ENCODE results near the gene CRYBG2.

The CRYBG2 gene

DNA sequence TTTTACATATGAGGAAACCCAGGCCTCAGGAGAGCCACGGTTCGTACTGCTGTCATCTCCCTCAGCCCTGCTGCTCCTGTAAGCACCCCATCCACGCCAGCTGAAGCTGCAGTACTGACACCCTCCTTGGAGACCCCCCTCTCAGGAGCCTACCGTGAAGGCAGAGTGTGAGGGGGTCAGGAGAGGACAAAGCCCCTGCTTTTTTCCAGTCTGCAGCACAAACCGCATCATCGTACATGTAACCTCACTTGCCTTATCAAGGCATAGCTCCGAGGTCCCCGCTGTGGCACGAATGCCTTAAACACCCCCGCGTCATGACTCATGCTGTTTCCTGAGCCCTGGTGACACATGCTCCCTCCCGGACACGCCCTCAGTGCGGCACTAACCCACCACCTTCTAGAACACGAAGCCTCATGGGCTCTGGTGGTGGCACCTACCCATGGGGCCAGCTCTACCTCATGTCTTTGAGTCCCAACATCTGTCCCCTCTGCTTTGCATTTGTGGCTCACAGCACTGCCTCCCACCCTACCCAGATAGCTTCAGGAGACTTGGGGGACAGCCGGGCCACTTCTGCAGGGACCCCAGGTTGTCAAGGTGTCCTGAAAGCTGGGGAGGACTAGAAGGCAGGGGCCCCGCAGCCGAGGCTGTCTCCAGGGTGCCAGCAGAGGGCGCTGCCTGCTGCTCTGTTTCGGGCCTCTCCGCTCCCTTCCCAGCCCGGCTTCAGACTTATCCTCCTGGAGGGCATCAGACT, 69.2 kb downstream of the CRYBG2 start:
- H3K4me3 ChIP-seq (ENCODE audit: low read depth, low read length) = no peak overlapping the region
- no peaks in the 10 kb centered on the region for H3K27me3 ChIP-seq (ENCODE audit: insufficient read depth, low read length)
- no peak overlapping the region for H2AFZ ChIP-seq (ENCODE audit: low read length, unreplicated experiment)
- H3K36me3 ChIP-seq (ENCODE audit: insufficient read depth, low read length) = no peaks in the 10 kb centered on the region
- H3K27ac ChIP-seq (ENCODE audit: low read depth, low read length) = peak overlapping the region; percentile 83
- H3K79me2 ChIP-seq (ENCODE audit: control insufficient read depth, insufficient read depth, low read length, unreplicated experiment) = peaks cover 36% of the 10 kb centered on the region
- peaks cover 80% of the 10 kb centered on the region for H3K4me1 ChIP-seq (ENCODE audit: control insufficient read depth, insufficient read depth, low read length, unreplicated experiment)

DNA sequence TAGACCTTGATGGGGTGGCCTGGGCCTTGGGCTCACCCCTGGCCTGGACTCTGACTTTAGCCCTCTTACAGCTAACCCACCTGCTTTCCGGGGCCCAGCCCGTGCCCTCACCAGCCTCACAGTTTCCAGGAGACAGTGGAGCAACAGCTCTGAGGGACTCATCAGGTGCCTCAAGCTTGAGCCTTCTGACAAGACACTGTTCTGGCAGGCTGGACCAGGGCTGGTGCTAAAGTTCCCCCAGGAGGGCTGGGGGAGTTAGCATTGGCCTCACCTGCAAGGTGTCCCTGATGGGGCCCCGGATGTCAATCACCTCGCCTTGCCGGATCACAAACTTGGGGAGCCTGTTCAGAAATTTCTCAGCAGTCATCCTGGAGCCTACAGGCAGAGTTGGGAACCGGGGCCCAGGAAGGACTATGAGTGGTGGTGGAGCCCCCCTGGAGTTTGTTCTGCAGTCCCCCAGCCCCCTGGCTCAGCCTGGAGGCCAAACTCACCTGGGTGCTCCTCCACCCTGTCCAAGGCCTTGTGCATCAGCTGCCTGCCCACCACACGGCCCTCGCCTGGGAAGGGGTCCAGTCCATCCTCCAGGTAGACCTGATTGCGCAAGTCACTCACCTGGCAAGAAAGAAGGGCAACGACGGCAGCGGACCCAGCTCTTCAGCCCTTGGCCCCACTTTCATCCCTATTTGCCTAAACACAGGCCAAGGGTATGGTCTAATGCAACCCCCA, 69.9 kb downstream of the CRYBG2 start:
- H2AFZ ChIP-seq (ENCODE audit: low read length, unreplicated experiment) = no peak overlapping the region
- no peaks in the 10 kb centered on the region for H3K27me3 ChIP-seq (ENCODE audit: insufficient read depth, low read length)
- peaks cover 83% of the 10 kb centered on the region for H3K4me1 ChIP-seq (ENCODE audit: control insufficient read depth, insufficient read depth, low read length, unreplicated experiment)
- no peaks in the 10 kb centered on the region for H3K36me3 ChIP-seq (ENCODE audit: insufficient read depth, low read length)
- H3K79me2 ChIP-seq (ENCODE audit: control insufficient read depth, insufficient read depth, low read length, unreplicated experiment) = peaks cover 39% of the 10 kb centered on the region
- peak overlapping the region; percentile 83 for H3K27ac ChIP-seq (ENCODE audit: low read depth, low read length)
- no peak overlapping the region for H3K4me3 ChIP-seq (ENCODE audit: low read depth, low read length)

DNA sequence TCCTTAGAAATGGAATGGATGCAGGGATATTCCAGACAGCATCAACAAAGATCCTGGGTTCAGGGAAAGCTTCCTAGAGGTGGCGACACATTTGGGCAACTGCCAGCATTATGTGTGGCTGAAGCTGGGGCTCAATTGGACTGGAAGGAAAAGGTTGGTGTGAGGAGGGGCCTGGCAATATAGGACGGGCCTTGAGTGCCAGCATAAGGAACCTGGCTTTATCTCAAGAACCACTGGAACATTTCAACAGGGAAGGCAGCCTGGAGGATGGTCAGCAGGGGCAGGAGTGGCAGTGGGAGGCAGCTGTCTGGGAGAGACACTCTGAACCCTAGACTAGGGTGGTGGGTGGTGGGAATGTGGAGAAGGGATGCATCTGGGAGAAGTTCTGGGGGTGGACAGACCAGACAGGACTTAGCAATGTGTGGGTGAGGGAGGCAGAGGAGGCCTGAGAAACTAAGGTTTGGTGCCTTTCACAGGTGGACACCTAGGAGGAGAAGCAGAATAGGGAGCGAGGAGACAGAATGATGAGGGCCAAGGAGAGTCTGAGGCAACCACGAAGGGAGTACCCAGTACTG, 70.6 kb downstream of the CRYBG2 start:
- H3K27ac ChIP-seq (ENCODE audit: low read depth, low read length) = peak overlapping the region; percentile 83
- peaks cover 85% of the 10 kb centered on the region for H3K4me1 ChIP-seq (ENCODE audit: control insufficient read depth, insufficient read depth, low read length, unreplicated experiment)
- no peaks in the 10 kb centered on the region for H3K36me3 ChIP-seq (ENCODE audit: insufficient read depth, low read length)
- H3K79me2 ChIP-seq (ENCODE audit: control insufficient read depth, insufficient read depth, low read length, unreplicated experiment) = peaks cover 40% of the 10 kb centered on the region
- no peak overlapping the region for H2AFZ ChIP-seq (ENCODE audit: low read length, unreplicated experiment)
- H3K4me3 ChIP-seq (ENCODE audit: low read depth, low read length) = no peak overlapping the region
- H3K27me3 ChIP-seq (ENCODE audit: insufficient read depth, low read length) = no peaks in the 10 kb centered on the region

DNA sequence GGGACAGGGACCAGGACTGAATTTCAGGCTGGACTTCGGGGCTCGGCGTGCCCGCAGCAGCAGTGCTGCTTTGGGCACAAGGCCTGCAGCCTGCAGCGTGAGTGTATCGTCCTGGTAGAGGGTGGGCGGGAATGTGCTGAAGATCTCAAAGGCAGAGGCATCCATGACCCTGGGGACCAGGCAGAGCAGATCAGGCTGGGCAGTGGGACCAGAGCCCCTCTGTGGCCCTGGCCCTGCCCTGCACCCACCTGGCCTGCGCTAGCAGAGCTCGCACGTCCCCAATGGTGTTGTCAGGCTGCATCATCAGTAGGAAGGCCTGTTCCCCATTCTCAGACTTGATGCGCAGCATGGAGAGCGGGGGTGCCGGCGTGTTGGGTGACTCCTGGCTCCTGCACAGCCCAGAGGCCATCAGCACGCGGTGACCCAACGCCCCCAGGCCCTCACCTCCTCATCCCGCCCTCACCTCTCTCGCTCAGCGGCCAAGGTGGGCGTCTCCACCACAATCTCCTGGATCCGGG, 71.5 kb downstream of the CRYBG2 start:
- H3K27me3 ChIP-seq (ENCODE audit: insufficient read depth, low read length) = no peaks in the 10 kb centered on the region
- H3K4me3 ChIP-seq (ENCODE audit: low read depth, low read length) = peak overlapping the region; percentile 90
- H3K4me1 ChIP-seq (ENCODE audit: control insufficient read depth, insufficient read depth, low read length, unreplicated experiment) = peaks cover 87% of the 10 kb centered on the region
- H3K79me2 ChIP-seq (ENCODE audit: control insufficient read depth, insufficient read depth, low read length, unreplicated experiment) = peaks cover 40% of the 10 kb centered on the region
- H3K27ac ChIP-seq (ENCODE audit: low read depth, low read length) = peak overlapping the region; percentile 89
- peaks cover 2% of the 10 kb centered on the region; the same call in 1 of the 2 replicates for H3K36me3 ChIP-seq (ENCODE audit: insufficient read depth, low read length)
- no peak overlapping the region for H2AFZ ChIP-seq (ENCODE audit: low read length, unreplicated experiment)

DNA sequence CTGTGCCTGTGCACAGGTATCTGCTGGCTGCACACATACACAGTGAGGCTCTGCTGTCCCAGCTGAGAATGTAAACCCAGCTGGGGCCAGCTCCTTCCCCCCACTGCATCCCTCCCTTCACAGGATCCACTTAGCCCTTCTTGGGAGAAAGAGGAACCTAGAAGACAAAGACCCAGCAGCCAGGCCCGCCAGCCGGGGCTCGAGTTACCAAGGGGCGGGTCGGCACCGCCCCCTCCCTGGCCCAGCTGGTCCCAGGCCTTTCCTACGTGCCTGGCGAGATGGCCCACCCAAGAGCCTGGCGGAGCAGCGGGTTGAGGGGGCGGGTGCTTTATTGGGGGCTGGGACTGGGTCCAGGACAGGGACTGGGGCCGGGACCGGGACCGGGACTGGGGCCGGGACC, 72.0 kb downstream of the CRYBG2 start:
- peaks cover 87% of the 10 kb centered on the region for H3K4me1 ChIP-seq (ENCODE audit: control insufficient read depth, insufficient read depth, low read length, unreplicated experiment)
- H3K27ac ChIP-seq (ENCODE audit: low read depth, low read length) = peak overlapping the region; percentile 89
- peak overlapping the region; percentile 90 for H3K4me3 ChIP-seq (ENCODE audit: low read depth, low read length)
- peaks cover 5% of the 10 kb centered on the region; the same call in 1 of the 2 replicates for H3K36me3 ChIP-seq (ENCODE audit: insufficient read depth, low read length)
- H2AFZ ChIP-seq (ENCODE audit: low read length, unreplicated experiment) = no peak overlapping the region
- peaks cover 40% of the 10 kb centered on the region for H3K79me2 ChIP-seq (ENCODE audit: control insufficient read depth, insufficient read depth, low read length, unreplicated experiment)
- H3K27me3 ChIP-seq (ENCODE audit: insufficient read depth, low read length) = no peaks in the 10 kb centered on the region

DNA sequence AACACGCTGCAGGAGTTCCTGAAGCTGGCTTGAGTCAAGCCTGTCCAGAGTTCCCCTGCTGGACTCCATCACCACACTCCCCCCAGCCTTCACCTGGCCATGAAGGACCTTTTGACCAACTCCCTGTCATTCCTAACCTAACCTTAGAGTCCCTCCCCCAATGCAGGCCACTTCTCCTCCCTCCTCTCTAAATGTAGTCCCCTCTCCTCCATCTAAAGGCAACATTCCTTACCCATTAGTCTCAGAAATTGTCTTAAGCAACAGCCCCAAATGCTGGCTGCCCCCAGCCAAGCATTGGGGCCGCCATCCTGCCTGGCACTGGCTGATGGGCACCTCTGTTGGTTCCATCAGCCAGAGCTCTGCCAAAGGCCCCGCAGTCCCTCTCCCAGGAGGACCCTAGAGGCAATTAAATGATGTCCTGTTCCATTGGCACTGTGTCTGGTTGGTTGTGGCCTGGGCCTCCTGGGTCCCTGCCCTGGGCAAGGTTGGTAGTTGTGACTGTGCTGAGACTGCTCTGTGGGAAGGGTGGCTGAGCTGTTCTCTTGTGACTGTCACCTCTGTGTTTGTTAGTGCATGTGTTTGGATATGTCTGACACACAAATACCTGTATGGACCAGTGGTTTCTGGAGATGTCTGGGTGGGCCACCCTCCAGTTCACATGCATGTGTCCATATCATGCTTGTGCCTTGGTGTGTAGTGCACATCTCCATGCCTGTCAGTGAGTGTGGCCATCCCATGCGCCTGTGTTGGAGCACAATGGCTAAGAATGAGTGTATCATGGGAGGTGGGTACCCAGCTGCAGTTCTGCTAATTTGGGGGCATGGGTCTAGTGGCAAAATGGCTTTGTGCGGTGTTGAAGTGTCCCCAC, 72.6 kb downstream of the CRYBG2 start:
- peaks cover 40% of the 10 kb centered on the region for H3K79me2 ChIP-seq (ENCODE audit: control insufficient read depth, insufficient read depth, low read length, unreplicated experiment)
- H2AFZ ChIP-seq (ENCODE audit: low read length, unreplicated experiment) = no peak overlapping the region
- peak overlapping the region; percentile 90 for H3K4me3 ChIP-seq (ENCODE audit: low read depth, low read length)
- peaks cover 87% of the 10 kb centered on the region for H3K4me1 ChIP-seq (ENCODE audit: control insufficient read depth, insufficient read depth, low read length, unreplicated experiment)
- peak overlapping the region; percentile 89 for H3K27ac ChIP-seq (ENCODE audit: low read depth, low read length)
- H3K36me3 ChIP-seq (ENCODE audit: insufficient read depth, low read length) = peaks cover 10% of the 10 kb centered on the region; the same call in 1 of the 2 replicates
- no peaks in the 10 kb centered on the region for H3K27me3 ChIP-seq (ENCODE audit: insufficient read depth, low read length)

DNA sequence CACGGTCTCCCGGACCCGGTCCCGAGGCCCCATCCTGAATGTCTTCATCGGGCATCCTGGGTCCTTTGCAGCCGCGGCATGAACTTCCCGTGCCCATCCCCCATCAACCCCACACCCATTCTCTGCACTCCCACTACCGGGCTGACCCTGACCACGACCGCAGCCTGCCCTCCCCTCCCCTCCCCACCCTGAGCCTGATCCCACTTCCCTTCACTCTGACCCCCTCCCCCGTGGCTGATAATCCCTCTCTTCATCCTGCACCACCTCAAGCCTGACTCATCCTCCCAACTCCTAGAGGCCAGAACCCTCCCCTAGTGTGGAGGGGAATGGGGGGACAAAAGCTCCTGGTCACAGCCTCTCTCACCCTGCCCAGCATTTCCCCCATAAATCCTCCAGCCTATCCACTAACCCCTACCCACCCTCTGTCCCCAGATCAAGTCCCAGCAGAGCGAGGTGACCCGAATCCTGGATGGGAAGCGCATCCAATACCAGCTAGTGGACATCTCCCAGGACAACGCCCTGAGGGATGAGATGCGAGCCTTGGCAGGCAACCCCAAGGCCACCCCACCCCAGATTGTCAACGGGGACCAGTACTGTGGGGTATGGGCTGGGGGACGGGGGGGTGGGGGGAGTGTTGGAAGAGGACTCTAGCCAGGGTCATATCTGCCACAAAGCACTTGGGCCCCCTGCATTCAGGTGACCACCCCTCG, 73.4 kb downstream of the CRYBG2 start:
- Histone ChIP-seq H3K36me3 (ENCODE audit: insufficient read depth, low read length) (peaks cover 10% of the 10 kb centered on the region; the same call in 1 of the 2 replicates), H3K27me3 (ENCODE audit: insufficient read depth, low read length) (no peaks in the 10 kb centered on the region), H3K27ac (ENCODE audit: low read depth, low read length) (peak overlapping the region; percentile 89), H3K79me2 (ENCODE audit: control insufficient read depth, insufficient read depth, low read length, unreplicated experiment) (peaks cover 40% of the 10 kb centered on the region), H3K4me1 (ENCODE audit: control insufficient read depth, insufficient read depth, low read length, unreplicated experiment) (peaks cover 89% of the 10 kb centered on the region), H2AFZ (ENCODE audit: low read length, unreplicated experiment) (no peak overlapping the region), H3K4me3 (ENCODE audit: low read depth, low read length) (peak overlapping the region; percentile 90)

DNA sequence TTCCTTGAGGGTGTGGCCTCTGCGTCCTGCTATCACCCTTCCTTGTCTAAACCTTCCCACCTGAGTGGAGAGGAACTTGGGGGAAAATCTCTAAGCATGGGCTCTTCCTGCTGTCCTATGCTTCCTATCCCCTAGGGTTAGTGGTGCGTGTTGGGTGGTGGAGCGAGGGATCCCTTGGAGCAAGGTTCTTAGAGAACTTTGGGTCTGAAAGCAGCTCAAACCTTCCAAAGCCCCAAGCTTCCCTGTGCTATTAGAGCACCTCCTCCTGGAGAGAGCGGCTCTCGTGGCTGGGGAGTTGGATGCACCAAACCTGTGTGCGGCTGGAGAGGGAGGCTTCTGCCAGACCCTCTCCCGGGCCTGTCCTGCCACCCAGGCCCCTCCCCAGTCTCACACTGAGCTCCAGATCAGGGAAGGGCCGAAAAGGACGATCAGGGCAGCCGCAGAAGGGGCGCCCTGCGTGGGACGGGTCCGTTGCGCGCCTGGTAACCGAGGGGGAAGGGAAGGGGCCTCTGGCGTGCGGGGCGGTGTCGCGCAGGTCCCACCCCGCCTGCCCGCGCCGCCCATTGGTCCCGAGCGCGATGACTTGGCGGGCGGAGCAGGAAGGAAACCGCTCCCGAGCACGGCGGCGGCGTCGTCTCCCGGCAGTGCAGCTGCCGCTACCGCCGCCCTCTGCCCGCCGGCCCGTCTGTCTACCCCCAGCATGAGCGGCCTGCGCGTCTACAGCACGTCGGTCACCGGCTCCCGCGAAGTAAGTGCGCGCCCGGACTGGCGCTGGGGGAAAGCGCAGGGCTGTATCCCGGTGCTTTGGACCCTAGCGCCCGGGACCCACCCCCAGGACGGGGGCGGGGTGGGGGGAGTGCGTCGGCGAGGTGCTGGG, 74.2 kb downstream of the CRYBG2 start, which contains the start of gene SH3BGRL3:
SH3BGRL3 (plus strand) TSS at position 631 of the 877 bp plus-strand sequence; CDS start at position 701, 70 bp downstream.
- Histone ChIP-seq H3K27me3 (ENCODE audit: insufficient read depth, low read length) (no peaks in the 10 kb centered on the region), H3K4me1 (ENCODE audit: control insufficient read depth, insufficient read depth, low read length, unreplicated experiment) (peaks cover 89% of the 10 kb centered on the region), H3K36me3 (ENCODE audit: insufficient read depth, low read length) (peaks cover 10% of the 10 kb centered on the region; the same call in 1 of the 2 replicates), H3K27ac (ENCODE audit: low read depth, low read length) (peak within 1 kb of the TSS; percentile 89), H2AFZ (ENCODE audit: low read length, unreplicated experiment) (no peak within 1 kb of the TSS), H3K4me3 (ENCODE audit: low read depth, low read length) (peak within 1 kb of the TSS; percentile 90), H3K79me2 (ENCODE audit: control insufficient read depth, insufficient read depth, low read length, unreplicated experiment) (peaks cover 40% of the 10 kb centered on the region)

All from ACC112 (cell line).